Naive thymus-derived CD4-positive, alpha-beta T cell (primary cell): ENCODE measurements around the gene DBNDD2. TPM values are rescaled to one million over a fixed set of nuclear protein-coding genes. Genes with fewer than 3 reads are reported as not detected.
A peak's percentile ranks its signal among the peaks of the same experiment; 100 is the strongest.

Experiments
- ATAC-seq: fragments of 150-1000 bp; cut with Tn5 transposase; 2 replicates; pipeline ENCODE4 v1.10.0; 2021; ENCODE audit warnings: mild to moderate bottlenecking, moderate library complexity
- CTCF ChIA-PET: fragments of 350-600 bp; sonication (Branson Sonifier 250); formaldehyde crosslinking; loops from one replicate; lab custom pipeline; 2021; ENCODE audit warnings: antibody characterized with exemption; lab: Charles Lee
- POLR2A ChIA-PET: fragments of 350-600 bp; sonication (Branson Sonifier 250); formaldehyde crosslinking; loops from one replicate; lab custom pipeline; 2021; ENCODE audit warnings: antibody characterized with exemption, inconsistent platforms; lab: Charles Lee
- DNase-seq, 9 donors: peaks; one replicate each; pipeline versions ENCODE4 v3.0.0 to v3.0.0-alpha.2; 2020 to 2022; ENCODE audit warnings: mixed read lengths in 1 of 9
- H3K27ac ChIP-seq: one replicate; pipeline ENCODE4 v1.7.0; 2013; ENCODE audit warnings: mild to moderate bottlenecking, low read depth, low read length, moderate library complexity
- H3K27me3 ChIP-seq, 2 donors: one replicate each; pipeline ENCODE4 v1.7.0; 2013; ENCODE audit warnings: low read length in 2 of 2, mild to moderate bottlenecking in 2 of 2, moderate library complexity in 2 of 2; ENCODE audit not compliant: control insufficient read depth in 2 of 2, insufficient read depth in 2 of 2
- H3K36me3 ChIP-seq, 3 experiments: 1 replicate in 2 of 3; 2 replicates in 1 of 3; pipeline ENCODE4 v1.7.0; 2013; ENCODE audit warnings: low read length in 3 of 3, mild to moderate bottlenecking in 3 of 3, moderate library complexity in 1 of 3; ENCODE audit not compliant: insufficient read depth in 3 of 3, control insufficient read depth in 2 of 3
- H3K4me1 ChIP-seq, 2 donors: one replicate each; pipeline ENCODE4 v1.7.0; 2013; ENCODE audit warnings: low read length in 2 of 2, mild to moderate bottlenecking in 2 of 2, moderate library complexity in 1 of 2; ENCODE audit not compliant: control insufficient read depth in 2 of 2, insufficient read depth in 2 of 2
- H3K4me3 ChIP-seq: 2 replicates; pipeline ENCODE4 v1.7.0; 2013; ENCODE audit warnings: mild to moderate bottlenecking, low read length
- H3K9me3 ChIP-seq, 3 experiments: 1 replicate in 2 of 3; 2 replicates in 1 of 3; pipeline ENCODE4 v1.7.0; 2013; ENCODE audit warnings: low read length in 3 of 3; ENCODE audit not compliant: control insufficient read depth in 2 of 3
- H3K27ac Mint-ChIP-seq, 9 donors: one replicate each; pipeline ENCODE4 v1.8.0; 2020 to 2022; ENCODE audit warnings: mixed read lengths in 9 of 9, mild to moderate bottlenecking in 8 of 9, moderate library complexity in 5 of 9, inconsistent platforms in 2 of 9
- H3K27me3 Mint-ChIP-seq, 5 donors: one replicate each; pipeline ENCODE4 v1.8.0; 2021 to 2022; ENCODE audit warnings: mixed read lengths in 5 of 5, mild to moderate bottlenecking in 1 of 5
- H3K36me3 Mint-ChIP-seq, 5 donors: one replicate each; pipeline ENCODE4 v1.8.0; 2020 to 2022; ENCODE audit warnings: mixed read lengths in 5 of 5, mild to moderate bottlenecking in 3 of 5, inconsistent platforms in 1 of 5
- H3K4me1 Mint-ChIP-seq, 7 donors: one replicate each; pipeline ENCODE4 v1.8.0; 2020 to 2022; ENCODE audit warnings: mixed read lengths in 7 of 7, mild to moderate bottlenecking in 3 of 7, inconsistent platforms in 1 of 7
- H3K4me3 Mint-ChIP-seq, 10 donors: one replicate each; pipeline ENCODE4 v1.8.0; 2020 to 2022; ENCODE audit warnings: mild to moderate bottlenecking in 10 of 10, mixed read lengths in 10 of 10, moderate library complexity in 6 of 10, inconsistent platforms in 2 of 10
- H3K9me3 Mint-ChIP-seq, 11 donors: one replicate each; pipeline ENCODE4 v1.8.0; 2020 to 2022; ENCODE audit warnings: mixed read lengths in 11 of 11, mild to moderate bottlenecking in 4 of 11, inconsistent platforms in 1 of 11, moderate library complexity in 1 of 11
- intact Hi-C, 2 donors: fragments of 100-400 bp; cut with micrococcal nuclease; formaldehyde crosslinking; loops; one replicate each; pipeline ENCODE4 v1.15.1; 2023
- polyA plus RNA-seq, 2 donors: library from polyadenylated mRNA; unstranded; fragments of 300-500 nt; fragmentation: Illumina TruSeq; gene quantifications; one replicate each; pipeline ENCODE4 v1.2.3, GENCODE V29; 2021
- total RNA-seq, 6 experiments: library from RNA in 5 of 6; stranded (reverse) in 5 of 6; gene quantifications; 1 replicate in 5 of 6; 2 replicates in 1 of 6; pipeline ENCODE4 v1.2.3 and lab custom pipeline; 2021 to 2026

DBNDD2 gene
- total and polyA plus RNA-seq, 7 experiments from 2014 or later: 12.2 to 22.9 (median 16.3) TPM

- ATAC-seq: no peak
- Histone ChIP-seq H3K4me1 (no peaks in the 10 kb centered on the region), H3K27ac (no peak overlapping the region), H3K27me3 (no peaks in the 10 kb centered on the region), H3K4me3 (no peak overlapping the region), H3K9me3 (no peaks in the 10 kb centered on the region), H3K36me3 (peaks cover 14 to 54% (median 18%) of the 10 kb centered on the region in 3 experiments)
- H3K27me3 Mint-ChIP-seq: no peaks in the 10 kb centered on the region
- no peak for DNase-seq
- CTCF ChIA-PET: no interaction called here
- POLR2A ChIA-PET: no interaction called here
- H3K27ac Mint-ChIP-seq: no peak overlapping the region
- no peaks in the 10 kb centered on the region for H3K4me1 Mint-ChIP-seq
- no peak overlapping the region for H3K4me3 Mint-ChIP-seq
- no peaks in the 10 kb centered on the region for H3K9me3 Mint-ChIP-seq
- intact Hi-C loops: no loop called here
- peaks cover 3 to 36% (median 14%) of the 10 kb centered on the region in 5 donors for H3K36me3 Mint-ChIP-seq
These were observed 17.5 kb downstream of the DBNDD2 start for GRCh38 chr20:45425561-45425960.

GRCh38 chr20:45426320-45427016 lies 18.4 kb downstream of the DBNDD2 start:
- Histone ChIP-seq H3K9me3 (no peaks in the 10 kb centered on the region), H3K4me3 (no peak overlapping the region), H3K27ac (no peak overlapping the region), H3K36me3 (peaks cover 12 to 45% (median 13%) of the 10 kb centered on the region in 3 experiments), H3K27me3 (no peaks in the 10 kb centered on the region), H3K4me1 (no peaks in the 10 kb centered on the region)
- POLR2A ChIA-PET: no interaction called here
- intact Hi-C loops: no loop called here
- no peak overlapping the region for H3K27ac Mint-ChIP-seq
- H3K27me3 Mint-ChIP-seq: no peaks in the 10 kb centered on the region
- H3K9me3 Mint-ChIP-seq: no peaks in the 10 kb centered on the region
- peaks cover 0 to 34% (median 11%) of the 10 kb centered on the region in 5 donors for H3K36me3 Mint-ChIP-seq
- ATAC-seq (no peak), DNase-seq (no peak)
- no peak overlapping the region for H3K4me3 Mint-ChIP-seq
- CTCF ChIA-PET: interaction anchor here (1.1 kb wide), 1 partner anchor 55 kb away, joined by 3 read pairs; no protein-coding TSS in a partner anchor
- peaks cover 0 to 1% (median 0%) of the 10 kb centered on the region in 7 donors for H3K4me1 Mint-ChIP-seq

GRCh38 chr20:45427236-45428149 lies 19.4 kb downstream of the DBNDD2 start:
- Histone ChIP-seq H3K27me3 (no peaks in the 10 kb centered on the region), H3K9me3 (no peaks in the 10 kb centered on the region), H3K36me3 (peaks cover 6 to 36% (median 10%) of the 10 kb centered on the region in 3 experiments), H3K27ac (no peak overlapping the region), H3K4me3 (no peak overlapping the region), H3K4me1 (no peaks in the 10 kb centered on the region)
- Mint-ChIP-seq H3K4me3 (no peak overlapping the region), H3K9me3 (no peaks in the 10 kb centered on the region), H3K27ac (peak overlapping the region in 2 of 9 donors; percentile 7 to 20), H3K27me3 (no peaks in the 10 kb centered on the region), H3K36me3 (peaks cover 0 to 30% (median 6%) of the 10 kb centered on the region in 5 donors), H3K4me1 (peaks cover 0 to 11% (median 4%) of the 10 kb centered on the region in 7 donors)
- intact Hi-C loops: no loop called here
- ChIA-PET POLR2A (interaction anchor here (1.3 to 2.6 kb wide), 2 partner anchors 11 to 14 kb away, joined by 4 to 14 read pairs; partner anchors contain the start of gene PIGT), CTCF (interaction anchor here (1.0 to 1.1 kb wide), 2 partner anchors 54 to 56 kb away, joined by 3 to 4 read pairs; no protein-coding TSS in a partner anchor)
- ATAC-seq (peak; percentile 17), DNase-seq (no peak)

GRCh38 chr20:45429618-45430017 lies 21.5 kb downstream of the DBNDD2 start:
- H3K27ac Mint-ChIP-seq: no peak overlapping the region
- DNase-seq: no peak
- Histone ChIP-seq H3K36me3 (peaks cover 0 to 18% (median 3%) of the 10 kb centered on the region in 3 experiments), H3K27ac (no peak overlapping the region), H3K4me1 (no peaks in the 10 kb centered on the region), H3K4me3 (no peak overlapping the region), H3K27me3 (no peaks in the 10 kb centered on the region), H3K9me3 (no peaks in the 10 kb centered on the region)
- no peak overlapping the region for H3K4me3 Mint-ChIP-seq
- intact Hi-C loops: no loop called here
- CTCF ChIA-PET: interaction anchor here (0.6 kb wide), 1 partner anchor 866 kb away, joined by 3 read pairs; no protein-coding TSS in a partner anchor
- ATAC-seq: no peak
- POLR2A ChIA-PET: interaction anchor here (1.0 to 2.6 kb wide), 3 partner anchors 12 to 67 kb away, joined by 6 to 14 read pairs (median 7); partner anchors contain the start of genes PIGT and SYS1
- H3K9me3 Mint-ChIP-seq: no peaks in the 10 kb centered on the region
- H3K36me3 Mint-ChIP-seq: peaks cover 0 to 25% (median 6%) of the 10 kb centered on the region in 5 donors
- H3K4me1 Mint-ChIP-seq: peaks cover 0 to 17% (median 5%) of the 10 kb centered on the region in 7 donors
- H3K27me3 Mint-ChIP-seq: no peaks in the 10 kb centered on the region

- H3K36me3 ChIP-seq: peaks cover 0 to 3% (median 0%) of the 10 kb centered on the region in 3 experiments
- H3K9me3 Mint-ChIP-seq: no peaks in the 10 kb centered on the region
- peaks cover 5 to 9% of the 10 kb centered on the region in 2 donors for H3K4me1 ChIP-seq
- H3K27ac Mint-ChIP-seq: peak overlapping the region in 2 of 9 donors; percentile 20 to 63
- H3K4me3 Mint-ChIP-seq: peak overlapping the region in 1 of 10 donors; percentile 14
- no peaks in the 10 kb centered on the region for H3K27me3 Mint-ChIP-seq
- H3K9me3 ChIP-seq: no peaks in the 10 kb centered on the region
- no peak for DNase-seq
- peak; percentile 28 for ATAC-seq
- H3K27me3 ChIP-seq: no peaks in the 10 kb centered on the region
- ChIA-PET POLR2A (no interaction called here), CTCF (interaction anchor here (2.6 kb wide), 1 partner anchor 69 kb away, joined by 9 read pairs; the partner anchor contains the start of gene SYS1)
- no peak overlapping the region for H3K27ac ChIP-seq
- peaks cover 0 to 15% (median 4%) of the 10 kb centered on the region in 5 donors for H3K36me3 Mint-ChIP-seq
- peaks cover 0 to 28% (median 14%) of the 10 kb centered on the region in 7 donors for H3K4me1 Mint-ChIP-seq
- no peak overlapping the region for H3K4me3 ChIP-seq
- intact Hi-C loops: no loop called here
These were observed 24.2 kb downstream of the DBNDD2 start for GRCh38 chr20:45432294-45432693.

GRCh38 chr20:45433316-45433715 lies 25.2 kb downstream of the DBNDD2 start:
- ATAC-seq: no peak
- H3K27me3 Mint-ChIP-seq: no peaks in the 10 kb centered on the region
- ChIA-PET POLR2A (no interaction called here), CTCF (interaction anchor here (2.6 to 7.7 kb wide), 2 partner anchors 70 to 71 kb away, joined by 9 to 146 read pairs; partner anchors contain the start of gene SYS1)
- H3K4me1 ChIP-seq: peaks cover 5 to 11% of the 10 kb centered on the region in 2 donors
- peaks cover 0 to 15% (median 4%) of the 10 kb centered on the region in 5 donors for H3K36me3 Mint-ChIP-seq
- intact Hi-C loops: no loop called here
- no peaks in the 10 kb centered on the region for H3K9me3 ChIP-seq
- H3K4me1 Mint-ChIP-seq: peaks cover 0 to 28% (median 14%) of the 10 kb centered on the region in 7 donors
- no peaks in the 10 kb centered on the region for H3K27me3 ChIP-seq
- H3K36me3 ChIP-seq: peaks cover 0 to 3% (median 0%) of the 10 kb centered on the region in 3 experiments
- H3K27ac ChIP-seq: no peak overlapping the region
- no peak overlapping the region for H3K4me3 Mint-ChIP-seq
- DNase-seq: no peak
- no peak overlapping the region for H3K4me3 ChIP-seq
- H3K27ac Mint-ChIP-seq: peak overlapping the region in 1 of 9 donors; percentile 13
- no peaks in the 10 kb centered on the region for H3K9me3 Mint-ChIP-seq
